Activated naive CD8-positive, alpha-beta T cell treated with anti-CD3 and anti-CD28 coated beads, Interleukin-2, amount 50 U/mL, for 24 hours (primary cell): ENCODE data around the gene GFOD1.

Experiments used
- ATAC-seq: fragments of 150-1000 bp; cut with Tn5 transposase; one replicate; pipeline ENCODE4 v1.10.0; 2021
- DNase-seq: peaks from one replicate; pipeline ENCODE4 v3.0.0; 2021
- H3K27ac Mint-ChIP-seq: one replicate; pipeline ENCODE4 v1.8.0; 2021; ENCODE audit warnings: mild to moderate bottlenecking, mixed read lengths
- H3K27me3 Mint-ChIP-seq: one replicate; pipeline ENCODE4 v1.8.0; 2021; ENCODE audit warnings: mixed read lengths
- H3K36me3 Mint-ChIP-seq: one replicate; pipeline ENCODE4 v1.8.0; 2021; ENCODE audit warnings: low read depth, mixed read lengths
- H3K4me1 Mint-ChIP-seq: one replicate; pipeline ENCODE4 v1.8.0; 2021; ENCODE audit warnings: mixed read lengths
- H3K4me3 Mint-ChIP-seq: one replicate; pipeline ENCODE4 v1.8.0; 2021; ENCODE audit warnings: mild to moderate bottlenecking, moderate library complexity, mixed read lengths
- H3K9me3 Mint-ChIP-seq: one replicate; pipeline ENCODE4 v1.8.0; 2021; ENCODE audit warnings: mixed read lengths

GFOD1 gene

GRCh38 chr6:13484138-13484708 is 3.2 kb downstream of the GFOD1 start:
- peaks cover 49% of the 10 kb centered on the region for H3K4me1 Mint-ChIP-seq
- no peaks in the 10 kb centered on the region for H3K9me3 Mint-ChIP-seq
- H3K27ac Mint-ChIP-seq: peak overlapping the region; percentile 38
- ATAC-seq (peak; percentile 37), DNase-seq (no peak)
- H3K27me3 Mint-ChIP-seq: peaks cover 8% of the 10 kb centered on the region
- H3K4me3 Mint-ChIP-seq: peak overlapping the region; percentile 88
- peaks cover 15% of the 10 kb centered on the region for H3K36me3 Mint-ChIP-seq

- Mint-ChIP-seq H3K27ac (no peak overlapping the region), H3K4me3 (no peak overlapping the region), H3K4me1 (peaks cover 52% of the 10 kb centered on the region), H3K27me3 (no peaks in the 10 kb centered on the region), H3K9me3 (peaks cover 3% of the 10 kb centered on the region), H3K36me3 (peaks cover 22% of the 10 kb centered on the region)
- ATAC-seq (no peak), DNase-seq (no peak)
Observed at GRCh38 chr6:13480631-13481501, 6.5 kb downstream of the GFOD1 start.

DNA sequence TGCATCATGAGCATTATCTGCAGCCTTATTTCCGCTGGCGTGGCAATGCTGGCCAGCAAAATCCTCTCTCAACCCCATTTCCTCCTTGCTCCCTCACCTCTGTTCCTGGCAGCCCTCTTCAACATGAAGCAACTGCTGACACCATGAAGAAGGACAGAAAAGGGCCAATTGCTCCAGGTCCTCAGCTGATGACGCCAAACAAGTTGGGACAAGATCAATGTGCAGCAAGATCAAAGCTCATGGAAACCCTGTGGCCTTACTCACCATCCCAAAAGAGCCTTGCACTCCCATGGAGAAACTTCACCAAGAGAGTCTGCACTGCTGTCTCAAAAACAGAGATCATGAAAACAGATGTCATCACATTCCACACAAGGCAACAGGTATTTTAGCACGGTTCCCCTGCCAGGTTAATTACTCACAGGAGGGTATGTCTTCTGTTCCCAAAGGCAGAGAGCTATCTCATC is 7.4 kb downstream of the GFOD1 start:
- no peak overlapping the region for H3K27ac Mint-ChIP-seq
- no peak overlapping the region for H3K4me3 Mint-ChIP-seq
- no peak for ATAC-seq

GRCh38 chr6:13479206-13479800 is 8.1 kb downstream of the GFOD1 start:
- Mint-ChIP-seq H3K27ac (no peak overlapping the region), H3K9me3 (peaks cover 3% of the 10 kb centered on the region), H3K36me3 (peaks cover 30% of the 10 kb centered on the region), H3K4me1 (peaks cover 43% of the 10 kb centered on the region), H3K4me3 (no peak overlapping the region), H3K27me3 (no peaks in the 10 kb centered on the region)
- ATAC-seq (peak; percentile 49), DNase-seq (no peak)

More for the DNA sequence above, 7.4 kb downstream of the GFOD1 start:
- H3K9me3 Mint-ChIP-seq: peaks cover 3% of the 10 kb centered on the region
- H3K27me3 Mint-ChIP-seq: no peaks in the 10 kb centered on the region
- peaks cover 23% of the 10 kb centered on the region for H3K36me3 Mint-ChIP-seq
- peaks cover 43% of the 10 kb centered on the region for H3K4me1 Mint-ChIP-seq
- DNase-seq: no peak

- DNase-seq: no peak
- H3K36me3 Mint-ChIP-seq: peaks cover 31% of the 10 kb centered on the region
- H3K4me1 Mint-ChIP-seq: peaks cover 38% of the 10 kb centered on the region
- peaks cover 3% of the 10 kb centered on the region for H3K9me3 Mint-ChIP-seq
- no peak overlapping the region for H3K4me3 Mint-ChIP-seq
- H3K27me3 Mint-ChIP-seq: no peaks in the 10 kb centered on the region
- H3K27ac Mint-ChIP-seq: peak overlapping the region; percentile 20
- peak; percentile 63 for ATAC-seq
Observed at GRCh38 chr6:13478525-13478966, 8.9 kb downstream of the GFOD1 start.

- no peaks in the 10 kb centered on the region for H3K27me3 Mint-ChIP-seq
- H3K27ac Mint-ChIP-seq: no peak overlapping the region
- H3K4me1 Mint-ChIP-seq: peaks cover 51% of the 10 kb centered on the region
- H3K4me3 Mint-ChIP-seq: no peak overlapping the region
- peaks cover 39% of the 10 kb centered on the region for H3K36me3 Mint-ChIP-seq
- peaks cover 3% of the 10 kb centered on the region for H3K9me3 Mint-ChIP-seq
- DNase-seq (no peak), ATAC-seq (no peak)
Observed at GRCh38 chr6:13474787-13475186, 12.6 kb downstream of the GFOD1 start.

DNA sequence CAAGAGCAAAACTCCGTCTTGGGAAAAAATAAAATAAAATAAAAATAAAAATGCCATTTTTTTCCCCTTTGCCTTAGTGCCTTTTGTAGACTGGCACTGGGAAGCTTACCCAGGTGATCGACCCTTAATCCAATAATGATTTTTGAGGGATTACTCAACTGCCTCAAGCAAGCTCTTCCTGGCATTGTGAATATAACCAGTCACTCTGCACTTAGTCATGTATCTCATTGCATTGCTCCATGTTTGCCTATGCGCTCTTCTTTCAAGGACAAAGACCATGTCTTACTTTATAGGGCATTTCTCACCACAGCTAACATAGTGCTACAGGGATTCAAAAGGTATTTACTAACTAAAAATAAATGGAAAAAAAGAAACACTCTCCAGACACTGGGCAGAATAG is 13.0 kb downstream of the GFOD1 start:
- no peak overlapping the region for H3K4me3 Mint-ChIP-seq
- H3K27me3 Mint-ChIP-seq: no peaks in the 10 kb centered on the region
- peaks cover 51% of the 10 kb centered on the region for H3K4me1 Mint-ChIP-seq
- peaks cover 3% of the 10 kb centered on the region for H3K9me3 Mint-ChIP-seq
- peaks cover 40% of the 10 kb centered on the region for H3K36me3 Mint-ChIP-seq
- H3K27ac Mint-ChIP-seq: no peak overlapping the region
- ATAC-seq: no peak
- no peak for DNase-seq

GRCh38 chr6:13473768-13474165 is 13.6 kb downstream of the GFOD1 start:
- Mint-ChIP-seq H3K27ac (no peak overlapping the region), H3K4me3 (no peak overlapping the region), H3K9me3 (peaks cover 3% of the 10 kb centered on the region), H3K4me1 (peaks cover 50% of the 10 kb centered on the region), H3K27me3 (no peaks in the 10 kb centered on the region), H3K36me3 (peaks cover 43% of the 10 kb centered on the region)
- ATAC-seq: no peak
- no peak for DNase-seq

DNA sequence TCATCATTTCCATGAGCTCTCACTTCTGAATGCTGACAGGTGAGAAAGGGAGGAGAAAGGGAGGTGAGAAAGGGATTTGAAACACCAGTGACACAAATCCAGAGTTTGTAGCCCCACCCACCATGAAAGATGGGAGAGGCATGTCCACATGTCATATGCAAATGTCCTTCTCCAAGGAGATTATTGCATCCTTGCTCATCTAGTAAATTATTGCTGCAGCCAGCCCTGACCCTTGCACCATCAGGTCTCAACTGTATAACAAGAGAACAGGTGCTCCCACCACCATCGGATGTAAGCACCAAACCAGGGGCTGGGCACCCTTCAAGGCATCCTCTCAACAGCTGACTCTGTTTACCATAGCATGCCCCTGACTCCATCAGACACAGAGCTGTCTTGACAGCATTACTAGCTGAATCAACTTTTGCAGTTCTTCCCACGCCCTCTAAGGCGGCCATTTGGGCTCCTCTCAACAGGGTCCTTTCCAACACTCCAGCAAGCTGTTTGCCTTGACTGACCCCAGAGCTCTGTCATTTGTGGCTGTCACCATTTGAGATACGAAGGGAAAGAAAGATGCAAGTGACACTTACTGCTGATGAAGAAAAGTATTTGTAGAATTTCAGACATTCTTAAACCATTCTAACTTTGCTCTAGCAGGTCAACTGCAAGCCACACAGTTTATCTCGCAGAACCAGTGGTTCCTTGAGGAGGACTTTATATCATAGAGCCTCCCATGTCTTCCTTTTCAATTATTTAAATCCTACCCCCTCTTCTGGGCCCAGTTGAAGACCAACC is 14.2 kb downstream of the GFOD1 start:
- H3K27me3 Mint-ChIP-seq: no peaks in the 10 kb centered on the region
- peaks cover 3% of the 10 kb centered on the region for H3K9me3 Mint-ChIP-seq
- H3K4me3 Mint-ChIP-seq: no peak overlapping the region
- no peak for DNase-seq
- peaks cover 44% of the 10 kb centered on the region for H3K4me1 Mint-ChIP-seq
- ATAC-seq: no peak
- no peak overlapping the region for H3K27ac Mint-ChIP-seq
- peaks cover 41% of the 10 kb centered on the region for H3K36me3 Mint-ChIP-seq

DNA sequence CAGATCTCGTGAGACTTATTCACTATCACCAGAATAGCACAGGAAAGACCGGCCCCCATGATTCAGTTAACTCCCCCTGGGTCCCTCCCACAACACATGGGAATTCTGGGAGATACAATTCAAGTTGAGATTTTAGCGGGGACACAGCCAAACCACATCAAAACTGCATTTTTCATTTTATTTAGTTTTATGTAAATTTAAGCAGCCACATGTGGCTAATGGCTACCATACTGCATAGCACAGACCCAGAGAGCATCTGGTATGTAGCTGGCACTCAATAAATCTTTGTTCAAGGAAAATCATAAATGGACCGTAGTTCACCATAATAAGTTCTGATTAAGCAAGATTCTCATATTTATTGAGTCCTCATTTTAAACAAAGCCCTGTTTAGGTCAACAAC is 15.3 kb downstream of the GFOD1 start:
- DNase-seq (no peak), ATAC-seq (no peak)
- peaks cover 3% of the 10 kb centered on the region for H3K9me3 Mint-ChIP-seq
- H3K27me3 Mint-ChIP-seq: no peaks in the 10 kb centered on the region
- H3K4me3 Mint-ChIP-seq: no peak overlapping the region
- peaks cover 51% of the 10 kb centered on the region for H3K4me1 Mint-ChIP-seq
- H3K27ac Mint-ChIP-seq: no peak overlapping the region
- peaks cover 41% of the 10 kb centered on the region for H3K36me3 Mint-ChIP-seq

DNA sequence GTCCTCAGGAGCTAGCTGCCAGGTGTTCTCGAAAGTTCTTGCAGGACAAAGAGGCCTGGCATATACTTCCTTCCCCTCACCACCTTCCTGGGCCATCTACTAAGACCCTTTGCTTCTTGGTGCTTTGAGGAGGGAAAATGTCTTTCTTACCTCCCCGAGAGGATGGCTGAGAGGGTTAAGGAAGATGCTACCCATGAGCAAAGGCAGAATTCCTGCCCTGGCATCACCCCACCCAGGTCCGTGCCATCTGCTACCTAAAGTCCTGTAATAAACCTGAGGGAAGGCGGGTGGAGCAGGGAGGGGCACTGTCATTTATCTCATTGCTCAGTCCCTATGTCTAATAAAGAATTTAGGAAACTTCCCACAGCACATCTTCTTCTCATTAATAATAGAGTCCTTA is 16.2 kb downstream of the GFOD1 start:
- H3K4me1 Mint-ChIP-seq: peaks cover 60% of the 10 kb centered on the region

GRCh38 chr6:13470238-13471140 is 16.9 kb downstream of the GFOD1 start:
- Mint-ChIP-seq H3K27me3 (no peaks in the 10 kb centered on the region), H3K4me1 (peaks cover 67% of the 10 kb centered on the region), H3K27ac (no peak overlapping the region), H3K4me3 (no peak overlapping the region), H3K36me3 (peaks cover 36% of the 10 kb centered on the region), H3K9me3 (no peaks in the 10 kb centered on the region)
- DNase-seq (peak; percentile 0), ATAC-seq (no peak)

More for the DNA sequence above, 16.2 kb downstream of the GFOD1 start:
- no peak for DNase-seq
- no peak overlapping the region for H3K27ac Mint-ChIP-seq
- H3K4me3 Mint-ChIP-seq: no peak overlapping the region
- ATAC-seq: no peak
- H3K27me3 Mint-ChIP-seq: no peaks in the 10 kb centered on the region
- peaks cover 2% of the 10 kb centered on the region for H3K9me3 Mint-ChIP-seq
- H3K36me3 Mint-ChIP-seq: peaks cover 40% of the 10 kb centered on the region

GRCh38 chr6:13469693-13470092 is 17.7 kb downstream of the GFOD1 start:
- peaks cover 72% of the 10 kb centered on the region for H3K4me1 Mint-ChIP-seq
- no peaks in the 10 kb centered on the region for H3K9me3 Mint-ChIP-seq
- peak overlapping the region; percentile 10 for H3K27ac Mint-ChIP-seq
- H3K36me3 Mint-ChIP-seq: peaks cover 32% of the 10 kb centered on the region
- no peaks in the 10 kb centered on the region for H3K27me3 Mint-ChIP-seq
- peak; percentile 30 for ATAC-seq
- DNase-seq: no peak
- no peak overlapping the region for H3K4me3 Mint-ChIP-seq
